HG03139 (cell line): Measurements from ENCODE around the gene PTGDS.

Experiments used
- ATAC-seq: cut with Tn5 transposase; IDR thresholded peaks from one replicate; pipeline ENCODE4 v1.9.1; 2021; ENCODE audit not compliant: unreplicated experiment

The PTGDS gene

DNA sequence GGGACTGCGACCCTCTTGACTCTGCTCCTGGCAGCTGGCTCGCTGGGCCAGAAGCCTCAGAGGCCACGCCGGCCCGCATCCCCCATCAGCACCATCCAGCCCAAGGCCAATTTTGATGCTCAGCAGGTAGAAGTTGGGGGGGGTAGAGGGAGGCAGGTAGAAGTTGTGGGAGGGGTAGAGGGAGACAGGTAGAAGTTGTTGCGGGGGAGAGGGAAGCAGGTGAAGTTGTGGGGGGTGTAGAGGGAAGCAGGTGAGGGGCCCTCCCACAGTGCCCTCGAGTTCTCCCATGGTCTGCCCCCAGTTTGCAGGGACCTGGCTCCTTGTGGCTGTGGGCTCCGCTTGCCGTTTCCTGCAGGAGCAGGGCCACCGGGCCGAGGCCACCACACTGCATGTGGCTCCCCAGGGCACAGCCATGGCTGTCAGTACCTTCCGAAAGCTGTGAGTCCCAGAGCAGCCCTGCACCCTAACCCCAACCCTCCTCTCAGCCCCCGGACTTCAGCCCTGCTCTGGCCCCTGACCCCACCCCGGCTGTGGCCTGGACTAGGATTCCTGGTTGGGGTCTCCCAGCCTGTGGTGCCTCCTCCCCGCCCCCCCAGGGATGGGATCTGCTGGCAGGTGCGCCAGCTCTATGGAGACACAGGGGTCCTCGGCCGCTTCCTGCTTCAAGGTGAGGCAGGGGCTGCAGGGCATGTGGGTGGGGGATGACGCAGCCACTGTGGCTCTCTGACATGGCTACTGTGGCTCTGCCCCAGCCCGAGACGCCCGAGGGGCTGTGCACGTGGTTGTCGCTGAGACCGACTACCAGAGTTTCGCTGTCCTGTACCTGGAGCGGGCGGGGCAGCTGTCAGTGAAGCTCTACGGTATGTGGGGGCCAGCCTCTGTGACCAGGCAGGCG, 31.7 kb upstream of the PTGDS start:
- no peak for ATAC-seq

DNA sequence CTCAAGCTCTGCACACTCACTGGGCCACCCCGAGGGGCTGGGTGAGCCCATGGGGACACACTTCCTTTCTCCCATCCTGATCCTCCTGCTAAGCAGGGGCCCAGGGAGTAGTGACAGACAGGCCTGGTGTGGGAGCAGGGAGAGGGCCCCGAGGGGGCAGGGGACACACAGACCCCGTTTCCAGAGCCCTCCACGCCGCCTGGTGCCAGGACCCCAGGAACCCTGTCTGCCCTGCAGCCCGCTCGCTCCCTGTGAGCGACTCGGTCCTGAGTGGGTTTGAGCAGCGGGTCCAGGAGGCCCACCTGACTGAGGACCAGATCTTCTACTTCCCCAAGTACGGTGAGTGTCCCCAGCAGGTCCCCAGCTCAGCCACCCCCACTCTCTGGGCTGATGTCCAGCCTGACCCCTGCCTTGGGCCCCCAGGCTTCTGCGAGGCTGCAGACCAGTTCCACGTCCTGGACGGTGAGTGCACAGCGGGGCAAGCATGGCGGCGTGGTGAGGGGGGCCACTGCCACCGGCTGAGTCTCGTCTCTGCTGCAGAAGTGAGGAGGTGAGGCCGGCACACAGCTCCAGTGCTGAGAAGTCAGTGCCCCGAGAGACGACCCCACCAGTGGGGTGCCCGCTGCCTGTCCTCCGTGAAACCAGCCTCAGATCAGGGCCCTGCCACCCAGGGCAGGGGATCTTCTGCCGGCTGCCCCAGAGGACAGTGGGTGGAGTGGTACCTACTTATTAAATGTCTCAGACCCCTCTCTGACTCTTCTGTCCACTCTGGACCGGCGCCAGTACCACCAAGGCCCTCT, 30.9 kb upstream of the PTGDS start:
- ATAC-seq, result no peak

GRCh38 chr9:136947028-136947891, 30.0 kb upstream of the PTGDS start:
- no peak for ATAC-seq

GRCh38 chr9:136947955-136948510, 29.3 kb upstream of the PTGDS start:
- no peak for ATAC-seq

DNA sequence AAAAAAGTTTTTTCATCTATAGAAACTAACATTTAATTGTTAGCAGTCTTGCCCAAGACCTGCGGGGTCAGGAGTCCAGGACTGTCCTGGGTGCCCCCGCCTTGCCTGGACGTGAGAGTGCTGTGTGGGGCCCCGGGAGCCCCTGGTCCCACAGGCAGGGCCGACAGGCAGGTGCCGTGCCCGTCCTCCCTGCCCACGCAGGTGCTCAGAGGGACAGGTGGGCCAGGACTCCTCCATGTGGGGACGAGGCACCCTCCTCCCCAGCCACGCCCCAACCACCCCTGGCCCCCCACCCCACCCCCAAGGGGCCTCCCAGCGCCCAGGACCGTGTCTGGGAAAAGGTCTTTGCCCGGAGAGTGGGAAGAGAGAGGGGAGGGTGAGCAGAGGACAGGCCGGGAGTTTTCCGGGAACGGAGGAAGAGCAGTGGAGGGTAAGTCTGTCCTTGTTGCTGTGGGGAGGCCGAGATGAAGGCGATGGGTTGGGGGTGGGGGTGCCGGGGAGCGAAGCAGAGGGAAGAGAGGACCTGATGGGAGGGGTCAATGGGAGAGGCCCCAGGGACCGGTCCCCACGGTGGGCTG, 28.0 kb upstream of the PTGDS start:
- ATAC-seq, result no peak

DNA sequence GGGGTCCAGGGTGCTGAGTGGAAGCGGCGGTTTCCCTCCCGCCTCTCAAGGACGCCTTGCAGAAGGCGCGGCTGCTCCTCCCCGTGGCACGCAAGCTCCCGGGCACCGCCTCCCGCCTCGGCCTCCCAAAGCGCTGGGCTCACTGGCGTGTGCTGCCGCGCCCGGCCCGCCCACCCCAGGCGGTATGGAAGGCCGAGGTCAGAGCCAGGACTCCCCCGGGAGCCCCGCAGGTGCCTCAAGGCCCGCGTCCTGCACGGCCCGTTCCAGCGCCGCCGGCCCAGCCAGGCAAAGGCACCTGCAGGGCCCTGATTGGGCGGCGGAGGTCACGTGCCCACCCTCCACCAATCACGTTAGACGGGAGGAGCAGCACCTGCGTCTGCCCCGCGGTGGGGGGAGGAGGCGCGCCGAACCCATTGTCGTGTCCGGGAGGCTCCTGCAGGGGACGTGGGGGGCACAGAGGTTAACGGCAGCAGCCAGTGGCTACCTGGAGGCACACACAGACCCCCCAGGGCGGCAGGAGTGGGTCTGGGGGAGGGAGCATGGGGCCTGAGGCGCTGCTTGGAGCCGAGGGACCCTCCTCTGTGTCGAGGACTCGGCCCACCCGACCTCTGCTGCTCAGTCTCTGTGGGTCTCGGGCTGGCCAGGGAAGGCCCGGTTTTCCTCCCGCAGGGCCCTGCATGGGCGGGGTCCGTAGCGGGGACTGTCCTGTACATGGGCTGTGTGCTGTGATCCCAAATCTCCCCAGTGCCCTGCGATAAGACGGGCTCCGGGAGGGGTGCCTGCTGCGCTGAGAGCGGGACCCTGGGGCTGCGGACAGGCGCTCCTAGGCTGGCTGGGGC, 27.3 kb upstream of the PTGDS start:
- ATAC-seq, result peak; percentile 84

DNA sequence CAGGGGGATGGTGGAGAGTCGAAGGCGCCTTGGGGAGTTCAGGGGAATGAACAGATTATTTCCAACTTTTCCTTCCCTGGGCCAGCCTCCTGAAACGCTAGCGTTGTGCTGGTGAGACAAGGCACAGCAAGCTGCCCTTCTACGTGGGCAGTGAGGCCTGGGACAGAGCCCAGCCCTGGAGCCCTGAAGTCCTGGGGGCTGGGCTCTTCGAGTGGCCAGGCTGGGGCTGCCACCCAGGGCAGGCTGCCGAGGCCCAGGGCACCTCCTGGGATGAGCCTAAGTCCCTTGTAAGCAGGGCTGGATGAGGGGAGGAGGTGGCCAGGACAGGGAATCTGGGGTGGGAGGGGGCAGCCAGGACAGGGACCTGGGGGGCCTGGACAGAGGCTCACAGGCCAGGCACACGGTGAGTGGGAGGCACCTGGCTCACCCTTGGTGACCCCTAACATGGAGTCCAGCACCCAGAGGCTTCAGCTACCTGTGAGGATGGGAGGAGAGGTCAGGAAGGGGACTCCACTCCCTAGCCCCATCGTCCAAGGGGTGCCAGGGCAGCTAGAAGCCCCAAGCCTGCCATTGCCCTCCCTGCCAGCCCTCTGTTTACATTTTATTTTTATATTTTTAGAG, 26.5 kb upstream of the PTGDS start:
- ATAC-seq, result no peak

- no peak for ATAC-seq
Observed at GRCh38 chr9:136951541-136952320, 25.6 kb upstream of the PTGDS start, which contains the start of gene LCN12. LCN12 (plus strand) TSS chr9:136952273; CDS start chr9:136952328, 55 bp downstream.

DNA sequence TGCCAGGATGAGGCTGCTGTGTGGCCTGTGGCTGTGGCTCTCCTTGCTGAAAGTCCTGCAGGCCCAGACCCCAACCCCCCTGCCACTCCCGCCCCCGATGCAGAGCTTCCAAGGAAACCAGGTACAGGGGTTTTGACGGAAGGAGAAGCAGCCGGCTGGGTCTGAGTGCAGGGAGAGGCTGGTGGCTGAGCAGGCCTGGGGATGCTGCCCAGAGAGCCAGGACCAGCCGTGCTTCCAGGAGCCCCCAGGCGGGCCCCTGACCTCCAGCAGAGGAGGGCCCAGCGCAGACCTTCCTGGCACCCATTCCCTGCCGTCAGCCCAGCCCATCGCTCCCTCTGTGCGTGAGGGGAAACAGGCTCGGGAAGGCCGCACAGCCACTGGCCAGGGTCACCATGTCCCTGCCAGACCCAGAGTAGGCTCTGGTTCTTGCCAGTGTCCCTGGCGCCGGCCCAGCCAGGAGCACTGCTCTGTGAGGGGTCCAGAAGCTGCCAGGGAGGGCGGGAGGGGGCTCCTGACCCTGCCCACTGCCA, 24.9 kb upstream of the PTGDS start:
- ATAC-seq, result no peak

DNA sequence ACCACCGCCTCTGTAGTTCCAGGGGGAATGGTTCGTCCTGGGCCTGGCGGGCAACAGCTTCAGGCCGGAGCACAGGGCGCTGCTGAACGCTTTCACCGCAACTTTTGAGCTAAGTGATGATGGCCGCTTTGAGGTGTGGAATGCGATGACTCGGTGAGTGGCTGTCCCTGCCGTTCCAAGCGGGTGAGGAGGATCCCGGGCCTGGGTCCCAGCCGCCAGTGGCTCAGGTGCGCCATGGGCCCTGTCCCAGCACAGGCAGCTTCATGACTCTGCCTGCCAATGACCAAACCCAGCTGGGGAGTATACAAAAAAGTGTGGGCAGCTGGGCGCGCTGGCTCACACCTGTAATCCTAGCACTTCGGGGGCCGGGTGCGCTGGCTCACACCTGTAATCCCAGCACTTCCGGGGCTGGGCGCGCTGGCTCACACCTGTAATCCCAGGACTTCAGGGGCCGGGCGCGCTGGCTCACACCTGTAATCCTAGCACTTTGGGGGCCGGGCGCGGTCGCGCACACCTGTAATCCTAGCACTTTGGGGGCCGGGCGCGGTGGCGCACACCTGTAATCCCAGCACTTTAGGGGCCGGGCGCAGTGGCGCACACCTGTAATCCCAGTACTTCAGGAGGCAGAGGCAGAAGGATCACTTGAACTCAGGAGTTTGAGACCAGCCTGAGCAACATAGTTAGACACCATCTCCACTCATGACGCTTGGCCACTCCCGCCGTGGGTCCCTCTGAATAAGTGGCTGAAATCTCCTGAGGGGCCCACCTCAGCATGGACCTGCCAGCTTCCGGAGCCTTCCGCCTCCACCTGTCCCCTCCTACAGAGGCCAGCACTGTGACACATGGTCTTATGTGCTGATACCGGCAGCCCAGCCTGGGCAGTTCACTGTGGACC, 24.2 kb upstream of the PTGDS start:
- no peak for ATAC-seq

DNA sequence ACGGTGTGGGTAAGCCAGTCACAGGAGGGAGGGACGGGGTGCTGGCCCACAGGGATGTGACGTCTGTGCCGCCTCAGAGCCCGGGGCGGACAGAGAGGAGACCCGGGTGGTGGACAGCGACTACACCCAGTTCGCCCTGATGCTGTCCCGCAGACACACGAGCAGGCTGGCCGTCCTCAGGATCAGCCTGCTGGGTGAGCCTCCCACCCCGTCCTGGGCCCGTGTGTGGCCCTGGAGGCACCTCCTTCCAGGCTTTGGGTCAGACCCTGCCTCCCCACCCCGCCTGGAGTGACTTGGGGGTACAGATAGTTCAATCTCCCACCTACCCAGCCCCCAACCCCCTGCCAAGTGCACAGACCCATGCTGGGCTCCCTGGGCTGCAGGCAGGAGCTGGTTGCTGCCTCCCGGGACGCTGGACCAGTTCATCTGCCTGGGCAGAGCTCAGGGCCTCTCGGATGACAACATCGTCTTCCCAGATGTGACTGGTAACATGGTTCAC, 23.5 kb upstream of the PTGDS start:
- no peak for ATAC-seq

DNA sequence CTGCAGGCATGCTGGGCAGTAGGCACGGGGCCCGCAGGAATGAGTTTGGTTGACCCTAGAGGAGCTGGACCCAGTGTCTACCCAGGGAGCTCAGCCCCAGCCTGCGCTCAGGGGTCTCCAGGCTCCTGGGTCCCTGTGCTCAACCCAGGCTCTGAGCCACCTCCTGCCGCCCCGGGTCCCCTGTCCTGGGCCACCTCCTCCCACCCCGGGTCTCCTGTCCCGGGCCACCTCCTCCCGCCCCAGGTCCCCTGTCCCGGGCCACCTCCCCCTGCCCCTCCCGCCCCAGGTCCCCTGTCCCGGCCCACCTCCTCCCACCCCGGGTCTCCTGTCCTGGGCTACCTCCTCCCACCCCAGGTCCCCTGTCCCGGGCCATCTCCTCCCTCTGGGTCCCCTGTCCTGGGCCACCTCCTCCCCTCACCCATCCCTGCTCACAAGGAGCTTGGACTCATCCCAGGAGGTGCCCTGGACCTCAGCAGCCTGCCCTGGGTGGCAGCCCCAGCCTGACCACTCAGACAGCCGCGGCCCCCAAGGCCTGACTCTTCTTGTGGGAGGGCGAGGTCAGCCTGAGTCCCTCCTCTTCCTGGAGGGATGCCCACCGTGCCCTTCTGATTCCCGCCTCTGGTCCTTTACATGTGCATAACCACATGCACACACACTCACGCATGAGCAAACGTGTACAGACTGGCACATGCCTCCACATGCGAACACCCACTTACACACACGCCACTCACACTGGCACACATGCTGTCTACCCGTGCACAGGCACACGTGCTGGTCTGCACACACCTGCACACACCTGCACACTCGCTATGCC, 22.8 kb upstream of the PTGDS start:
- ATAC-seq, result no peak

GRCh38 chr9:136955202-136955942, 21.9 kb upstream of the PTGDS start:
- no peak for ATAC-seq

DNA sequence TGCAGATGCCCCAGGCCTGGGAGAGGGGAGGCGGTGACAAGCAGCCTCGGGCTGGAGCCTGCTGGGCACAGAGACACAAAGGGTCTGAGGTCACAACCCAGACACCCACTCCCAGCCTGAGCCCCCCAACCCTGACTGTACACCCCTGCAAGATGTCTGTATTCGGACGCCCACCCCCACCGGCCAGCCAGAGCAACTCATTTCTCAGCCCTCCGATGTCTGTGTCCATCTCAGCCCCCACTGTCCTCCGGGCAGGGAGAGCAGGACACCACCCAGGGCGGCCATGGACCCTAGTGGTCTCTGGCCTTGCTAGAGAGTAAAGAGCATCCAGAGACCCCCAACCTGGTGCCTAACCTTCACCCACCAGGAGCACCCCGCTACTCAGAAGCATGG, 21.4 kb upstream of the PTGDS start:
- no peak for ATAC-seq

- ATAC-seq, result no peak
Observed at GRCh38 chr9:136956604-136957003, 20.7 kb upstream of the PTGDS start.
